Neuron (in vitro differentiated cells): Measurements from ENCODE around the gene ANTXRL.
"Not testable (repeated sequence)": the region's sequence is repeated elsewhere in the genome, so short reads cannot be mapped to it uniquely, and the experiment has no call there.

Experiments used
- H2AFZ ChIP-seq: one replicate; pipeline ENCODE4 v1.6.1; 2013; ENCODE audit warnings: low read depth, mild to moderate bottlenecking, inconsistent platforms, low read length, moderate library complexity
- H3K27me3 ChIP-seq: one replicate; pipeline ENCODE4 v1.6.1; 2013; ENCODE audit warnings: low read length; ENCODE audit not compliant: insufficient read depth
- H3K36me3 ChIP-seq: one replicate; pipeline ENCODE4 v1.6.1; 2013; ENCODE audit warnings: low read length; ENCODE audit not compliant: insufficient read depth
- H3K4me1 ChIP-seq: one replicate; pipeline ENCODE4 v1.6.1; 2013; ENCODE audit warnings: low read length; ENCODE audit not compliant: insufficient read depth
- H3K4me3 ChIP-seq: 2 replicates; pipeline ENCODE4 v1.5.1; 2013; ENCODE audit warnings: mild to moderate bottlenecking, low read length, moderate library complexity
- H3K9me3 ChIP-seq: one replicate; pipeline ENCODE4 v1.6.1; 2013; ENCODE audit warnings: low read length

The ANTXRL gene

DNA sequence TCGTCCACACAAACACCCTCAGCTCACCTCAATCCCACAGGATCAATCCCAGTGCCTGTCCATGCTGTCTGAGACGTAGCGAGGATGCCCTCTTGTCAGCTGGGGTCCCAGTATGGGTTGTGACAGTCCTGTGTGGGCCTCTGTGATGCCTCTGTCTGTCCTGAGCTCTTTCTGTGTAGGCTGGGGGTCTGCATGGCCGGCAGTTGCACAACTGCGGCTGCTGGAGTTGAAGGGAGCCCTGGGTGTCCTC is 12.4 kb downstream of the ANTXRL start:
- Histone ChIP-seq H3K36me3 (no peaks in the 10 kb centered on the region), H3K9me3 (no peaks in the 10 kb centered on the region), H3K4me1 (no peaks in the 10 kb centered on the region), H2AFZ (no peak overlapping the region), H3K27me3 (peaks cover 9% of the 10 kb centered on the region), H3K4me3 (no peak overlapping the region)

DNA sequence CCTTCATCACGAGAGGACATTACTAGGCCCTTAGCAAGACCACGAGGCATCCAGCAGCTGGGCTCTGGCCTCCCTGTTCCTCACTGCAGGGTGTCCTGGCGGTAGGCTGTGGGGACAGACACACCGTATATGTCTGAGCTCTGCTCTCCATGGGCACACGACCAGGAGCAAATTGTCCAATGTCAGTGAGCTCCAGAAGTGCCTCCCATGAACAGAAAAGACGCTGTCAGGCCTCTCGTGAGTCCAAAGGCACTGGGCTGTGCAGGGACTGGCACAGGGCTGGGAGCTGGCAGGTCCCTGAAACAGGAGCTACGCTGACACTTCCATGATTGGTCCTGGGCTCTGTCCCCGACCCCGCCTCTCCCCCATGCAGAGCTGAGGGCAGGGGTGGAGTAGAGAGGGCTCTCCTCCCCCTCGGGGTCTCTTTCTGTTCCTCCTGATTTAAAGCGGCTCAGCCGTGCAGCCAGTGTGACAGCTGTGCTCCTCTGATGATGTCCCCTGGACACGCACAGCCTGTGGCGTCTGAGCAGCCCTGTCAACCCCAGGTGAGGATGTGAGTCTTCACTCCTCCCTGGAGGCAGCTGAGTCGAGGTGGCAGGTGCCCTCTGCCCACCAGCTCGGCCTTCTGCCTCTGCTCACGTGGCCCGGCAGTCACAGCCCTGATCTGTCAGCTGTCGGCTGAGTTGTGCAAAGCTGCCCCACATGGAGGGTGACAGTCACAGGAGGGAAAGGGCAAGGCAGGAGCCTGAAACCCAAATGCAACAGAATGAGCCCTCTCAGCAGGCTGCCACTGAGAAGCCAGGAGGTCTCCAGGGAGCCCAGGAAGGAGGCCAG is 13.0 kb downstream of the ANTXRL start:
- H3K27me3 ChIP-seq = peaks cover 9% of the 10 kb centered on the region
- no peaks in the 10 kb centered on the region for H3K9me3 ChIP-seq
- no peak overlapping the region for H2AFZ ChIP-seq
- no peaks in the 10 kb centered on the region for H3K36me3 ChIP-seq
- no peaks in the 10 kb centered on the region for H3K4me1 ChIP-seq
- H3K4me3 ChIP-seq = no peak overlapping the region

DNA sequence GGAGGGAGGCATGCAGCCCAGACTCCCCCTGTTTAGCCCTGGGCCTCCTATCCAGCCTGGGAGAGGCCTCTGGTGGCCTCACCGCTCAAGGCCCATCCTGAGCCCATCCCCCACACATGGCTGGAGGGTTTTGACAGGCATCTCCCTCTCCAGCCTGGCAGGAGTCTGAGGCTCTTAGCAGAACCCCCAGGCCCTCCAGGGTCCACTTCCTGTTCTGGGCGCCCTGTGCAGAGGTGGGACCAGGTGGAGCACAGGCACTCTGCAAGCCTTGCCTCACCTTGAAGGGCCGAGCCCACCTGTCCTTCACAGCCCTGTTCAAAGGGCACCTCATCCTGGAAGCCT is 13.5 kb downstream of the ANTXRL start:
- H2AFZ ChIP-seq, H3K4me3 ChIP-seq, H3K9me3 ChIP-seq, H3K4me1 ChIP-seq, H3K27me3 ChIP-seq, H3K36me3 ChIP-seq: not testable (repeated sequence)

DNA sequence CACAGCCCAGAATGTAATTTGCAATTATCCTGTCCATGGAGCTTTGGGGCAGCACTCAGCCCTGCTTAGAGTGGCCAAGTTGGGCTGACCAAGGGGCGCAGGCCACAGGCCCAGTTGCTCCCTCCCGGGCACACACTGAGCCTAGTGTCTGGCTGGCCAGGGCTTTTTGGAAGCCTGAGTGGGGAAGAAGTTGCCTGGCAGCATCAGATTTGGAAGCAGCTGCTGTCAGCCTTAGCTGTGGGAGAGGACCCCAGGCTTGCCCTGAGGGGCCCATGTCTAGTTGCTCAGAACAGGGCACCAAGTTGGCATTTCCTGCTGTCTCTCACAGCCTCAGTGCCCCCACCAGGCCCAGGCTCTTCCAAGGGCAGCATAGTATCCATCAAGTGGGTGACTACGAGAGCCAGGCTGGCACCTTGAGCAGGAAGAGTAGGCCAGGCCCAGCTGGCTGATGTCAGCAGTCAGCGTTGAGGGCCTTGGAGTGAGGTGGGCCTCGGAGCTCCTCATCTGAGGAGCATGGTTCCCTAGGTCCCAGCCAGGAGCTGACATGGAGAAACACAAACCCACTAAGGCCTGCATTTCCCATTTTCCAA is 14.4 kb downstream of the ANTXRL start:
- H3K27me3 ChIP-seq = peaks cover 9% of the 10 kb centered on the region
- H3K4me1 ChIP-seq = no peaks in the 10 kb centered on the region
- H3K4me3 ChIP-seq = no peak overlapping the region
- no peak overlapping the region for H2AFZ ChIP-seq
- no peaks in the 10 kb centered on the region for H3K9me3 ChIP-seq
- H3K36me3 ChIP-seq = no peaks in the 10 kb centered on the region

DNA sequence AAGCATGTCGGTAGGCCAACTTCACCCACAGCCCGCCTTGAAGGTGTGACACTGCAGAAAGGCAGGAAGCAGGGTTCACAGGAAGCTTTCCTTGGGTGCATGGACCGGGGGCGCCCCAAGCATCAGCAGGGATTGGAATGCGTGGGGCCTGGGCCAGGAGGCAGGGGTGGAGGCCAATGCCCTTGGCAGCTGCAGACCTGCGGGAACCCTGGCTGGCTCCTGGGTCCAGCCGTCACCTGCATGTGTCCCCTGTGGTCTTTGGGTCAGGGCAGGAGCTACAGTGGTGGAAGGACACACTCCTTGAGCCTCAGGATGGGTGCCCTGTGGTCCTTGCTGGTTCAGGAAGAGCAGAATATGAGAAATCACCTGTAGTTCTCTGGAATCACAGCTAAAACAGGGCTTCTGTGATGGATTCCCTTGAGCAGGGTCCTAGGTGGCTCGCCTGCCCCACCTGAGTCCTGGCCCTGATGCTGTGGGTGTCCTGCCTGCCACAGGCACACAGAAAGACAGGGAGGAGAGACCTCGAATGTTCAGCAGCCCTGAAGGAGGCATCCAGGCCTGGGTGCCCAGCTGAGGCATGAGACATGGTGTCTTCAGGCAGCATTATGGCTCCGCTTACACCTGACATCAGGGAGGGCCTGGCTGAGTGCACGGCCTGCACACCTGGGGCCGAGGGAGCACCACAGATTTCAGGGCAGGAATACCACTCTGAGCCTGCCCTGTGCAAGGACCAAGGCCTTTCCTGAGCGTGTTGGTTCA is 15.1 kb downstream of the ANTXRL start:
- no peaks in the 10 kb centered on the region for H3K4me1 ChIP-seq
- no peaks in the 10 kb centered on the region for H3K36me3 ChIP-seq
- no peak overlapping the region for H3K4me3 ChIP-seq
- no peaks in the 10 kb centered on the region for H3K9me3 ChIP-seq
- H3K27me3 ChIP-seq = peaks cover 9% of the 10 kb centered on the region
- H2AFZ ChIP-seq = no peak overlapping the region

DNA sequence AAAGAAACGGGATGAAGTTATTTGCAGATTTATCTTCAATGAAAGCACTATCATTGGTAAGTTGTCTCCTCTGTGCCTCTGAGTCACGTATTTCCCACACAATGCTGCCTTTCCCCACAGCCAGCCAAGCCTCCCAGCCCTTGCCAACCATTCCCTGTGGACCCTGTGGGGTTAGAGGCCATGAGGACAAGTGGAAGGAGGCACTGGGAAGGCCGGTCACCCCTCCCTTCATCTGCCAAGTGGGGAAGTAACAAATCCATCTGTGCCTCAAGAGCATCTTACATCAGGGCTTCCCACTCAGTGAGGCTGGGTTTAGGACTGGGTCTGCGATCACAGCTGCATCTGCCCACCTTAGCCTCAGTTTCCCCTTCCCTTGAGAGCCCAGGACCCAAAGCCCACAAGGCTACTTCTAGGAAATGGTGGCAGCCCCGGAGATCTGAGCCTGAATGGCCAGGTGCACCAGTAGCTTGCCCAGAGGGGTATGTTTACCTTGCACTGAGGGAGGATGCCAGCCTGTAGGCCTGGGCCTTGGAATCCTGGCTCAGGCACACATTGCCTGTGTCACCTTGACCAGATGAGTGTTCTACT is 16.1 kb downstream of the ANTXRL start:
- not testable (repeated sequence) for H3K36me3 ChIP-seq, H2AFZ ChIP-seq, H3K4me3 ChIP-seq, H3K9me3 ChIP-seq, H3K4me1 ChIP-seq
- H3K27me3 ChIP-seq = peaks cover 11% of the 10 kb centered on the region

DNA sequence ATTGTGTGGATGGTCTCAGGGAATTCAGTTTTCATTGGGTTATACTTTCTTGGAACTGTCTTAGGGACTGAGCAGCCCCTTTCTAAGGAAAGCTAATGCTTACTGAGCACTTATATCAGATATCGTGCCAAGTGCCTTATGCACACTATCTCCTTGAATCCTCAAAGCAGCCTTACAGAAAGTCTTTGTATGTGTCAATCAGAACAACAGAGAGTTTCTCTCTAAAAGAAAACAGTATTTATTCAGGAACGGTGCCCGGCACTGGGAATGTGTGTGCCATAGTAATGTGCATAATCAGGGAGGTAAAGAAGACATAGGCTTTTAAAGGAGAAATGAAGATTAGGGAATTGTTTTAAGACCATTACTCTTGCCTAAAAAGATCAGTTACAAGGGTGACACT is 17.3 kb downstream of the ANTXRL start:
- no peaks in the 10 kb centered on the region for H3K9me3 ChIP-seq
- H3K4me3 ChIP-seq = no peak overlapping the region
- peaks cover 11% of the 10 kb centered on the region for H3K27me3 ChIP-seq
- H3K4me1 ChIP-seq = no peaks in the 10 kb centered on the region
- H2AFZ ChIP-seq = no peak overlapping the region
- no peaks in the 10 kb centered on the region for H3K36me3 ChIP-seq

DNA sequence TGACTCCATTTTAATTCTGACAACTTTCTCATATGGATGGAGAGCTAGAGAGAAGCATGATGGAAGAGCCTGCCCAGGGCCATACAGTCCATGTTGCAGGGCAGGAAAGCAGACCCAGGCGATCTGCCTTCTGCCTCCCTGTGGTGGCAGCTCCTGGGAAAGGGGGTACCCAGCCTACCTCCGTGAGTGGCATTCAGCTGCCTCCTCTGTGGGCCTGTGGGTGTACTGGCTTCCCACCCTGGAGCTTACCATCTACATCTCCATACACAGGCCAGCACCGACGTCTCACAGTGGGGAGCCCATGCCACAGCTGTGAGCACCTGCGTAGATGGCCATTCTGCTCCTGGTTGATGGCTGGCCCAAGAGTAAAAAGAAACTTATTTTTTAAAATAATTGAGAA is 17.9 kb downstream of the ANTXRL start:
- H3K9me3 ChIP-seq, H3K36me3 ChIP-seq, H2AFZ ChIP-seq, H3K4me1 ChIP-seq, H3K4me3 ChIP-seq, H3K27me3 ChIP-seq: not testable (repeated sequence)

DNA sequence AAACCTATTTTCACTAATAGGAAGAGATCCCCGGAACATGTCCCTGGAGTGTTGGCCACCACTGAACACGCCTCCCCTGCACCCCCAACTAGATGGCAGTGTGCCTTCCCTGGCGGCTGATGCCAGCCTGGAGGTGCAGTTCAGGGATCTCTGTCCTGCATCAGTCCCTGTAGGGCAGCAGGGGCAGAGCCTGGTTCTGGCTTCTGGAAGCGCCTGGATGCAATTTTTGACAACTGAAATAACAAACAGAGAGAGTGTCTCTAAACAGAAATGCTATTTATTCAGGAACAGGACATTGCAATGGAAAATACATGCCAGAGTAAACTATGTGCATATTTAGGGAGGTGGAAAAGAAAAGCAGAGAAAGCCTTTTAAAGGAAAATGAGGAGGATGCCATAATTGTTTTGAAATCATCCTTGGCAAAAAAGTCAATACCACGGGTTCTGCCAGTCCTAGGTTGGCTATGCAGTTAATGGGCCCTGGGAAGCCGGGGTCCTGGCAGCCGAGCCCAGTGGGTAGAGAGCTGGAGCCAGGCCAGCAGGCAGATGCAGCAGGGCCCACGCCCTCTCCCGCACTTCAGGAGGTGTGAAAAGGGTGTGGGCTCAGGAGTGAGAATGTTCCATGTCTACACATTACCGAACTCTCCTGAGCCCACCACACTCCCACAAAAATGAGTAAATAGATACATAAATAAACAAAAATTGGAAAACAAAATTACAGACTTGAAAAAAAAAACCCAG is 18.5 kb downstream of the ANTXRL start:
- Histone ChIP-seq H3K4me3 (no peak overlapping the region), H2AFZ (no peak overlapping the region), H3K27me3 (peaks cover 5% of the 10 kb centered on the region), H3K36me3 (no peaks in the 10 kb centered on the region), H3K4me1 (no peaks in the 10 kb centered on the region), H3K9me3 (no peaks in the 10 kb centered on the region)

DNA sequence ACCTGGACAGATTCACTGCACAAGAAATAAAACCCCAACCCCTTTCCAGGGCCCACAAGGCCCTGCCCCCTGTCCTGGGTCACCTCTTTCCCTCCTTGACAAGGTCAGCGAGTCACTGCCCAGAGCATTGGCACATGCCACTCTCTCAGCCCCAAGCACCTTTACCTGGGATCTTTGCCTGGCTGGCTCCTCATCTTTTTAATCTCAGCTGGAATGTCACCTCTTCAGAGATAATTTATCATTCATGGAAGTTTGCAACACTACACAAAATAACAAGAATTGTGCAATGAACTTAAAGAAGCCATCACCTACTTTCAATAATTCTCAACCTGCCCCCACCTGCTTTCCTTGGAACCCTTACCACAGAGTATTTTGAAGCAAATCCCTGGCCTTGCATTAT is 19.2 kb downstream of the ANTXRL start:
- Histone ChIP-seq H3K36me3 (no peaks in the 10 kb centered on the region), H3K27me3 (peaks cover 5% of the 10 kb centered on the region), H3K4me3 (no peak overlapping the region), H3K4me1 (no peaks in the 10 kb centered on the region), H2AFZ (no peak overlapping the region), H3K9me3 (no peaks in the 10 kb centered on the region)

DNA sequence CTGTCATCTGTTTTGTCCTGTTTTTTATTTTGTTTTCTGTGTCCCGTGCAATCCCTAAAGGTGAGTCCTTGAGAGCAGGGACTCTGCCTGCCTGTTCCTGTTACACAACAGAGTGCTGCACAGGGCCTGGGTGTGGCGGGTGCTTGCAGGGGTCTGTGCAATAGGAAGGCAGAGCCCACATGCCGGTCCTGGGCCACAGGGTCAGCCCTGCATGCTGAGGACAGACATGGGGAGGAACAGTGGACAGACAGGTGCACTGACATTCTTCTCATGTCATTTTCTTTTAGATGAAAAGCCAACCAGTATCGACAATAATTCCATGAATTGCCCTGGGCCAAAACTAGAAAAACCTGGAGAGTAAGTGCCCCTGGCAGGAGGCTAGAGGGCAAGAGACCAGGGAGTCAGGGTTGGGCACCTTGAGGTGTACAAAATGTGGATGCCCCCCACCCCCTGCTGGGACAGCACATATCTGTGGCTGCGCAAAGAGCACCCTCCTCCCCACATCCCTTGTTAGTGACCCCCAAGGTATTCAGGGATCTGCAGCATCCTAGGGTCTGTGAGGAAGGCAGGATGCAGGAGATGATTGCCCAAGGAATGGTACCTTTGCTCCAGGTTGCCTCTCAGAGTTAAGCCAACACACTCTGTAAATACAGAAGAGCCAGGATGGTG is 19.9 kb downstream of the ANTXRL start:
- Histone ChIP-seq H3K9me3 (no peaks in the 10 kb centered on the region), H3K4me1 (no peaks in the 10 kb centered on the region), H3K27me3 (peaks cover 5% of the 10 kb centered on the region), H3K4me3 (no peak overlapping the region), H2AFZ (no peak overlapping the region), H3K36me3 (no peaks in the 10 kb centered on the region)

DNA sequence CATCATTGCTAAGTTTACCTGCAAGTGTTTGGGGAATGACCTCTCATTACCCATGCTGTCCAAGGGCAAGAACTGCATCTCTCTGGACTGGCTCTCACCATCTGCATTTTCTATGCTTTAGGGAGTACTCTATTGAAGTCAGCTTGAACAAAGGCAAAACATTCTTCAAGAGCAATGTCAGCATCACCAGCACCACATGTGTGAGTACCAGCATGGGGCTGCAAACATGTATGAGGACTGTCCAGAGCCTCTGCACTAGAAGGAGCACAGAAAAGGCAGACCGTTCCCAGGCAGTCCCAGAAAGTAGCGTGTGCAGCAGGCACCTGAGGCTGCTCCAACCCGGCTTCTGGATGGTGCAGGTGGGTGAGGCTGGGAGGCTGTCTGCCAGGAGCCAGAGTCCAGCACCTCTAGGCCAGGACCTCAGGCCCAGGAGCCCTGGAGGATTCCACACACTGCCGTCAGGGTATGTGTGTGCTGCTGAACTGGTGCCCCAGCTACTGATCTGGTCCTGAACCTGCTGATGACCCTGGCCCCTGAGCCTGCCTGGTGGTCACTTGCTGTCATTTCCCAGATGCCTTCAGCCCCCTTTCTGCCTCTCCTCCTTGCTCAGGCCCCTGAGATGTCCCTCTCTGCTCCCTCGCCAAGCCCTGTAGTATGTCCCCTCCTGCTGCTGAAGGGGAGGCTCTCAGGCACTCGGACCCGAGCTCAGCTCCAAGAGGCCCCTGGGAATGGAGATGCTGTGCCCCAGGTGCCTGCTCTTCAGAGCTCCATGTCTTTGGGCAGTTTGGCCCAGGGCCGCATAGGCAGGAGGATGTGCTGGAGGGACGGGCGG is 20.7 kb downstream of the ANTXRL start:
- no peaks in the 10 kb centered on the region for H3K36me3 ChIP-seq
- peaks cover 2% of the 10 kb centered on the region for H3K27me3 ChIP-seq
- no peaks in the 10 kb centered on the region for H3K9me3 ChIP-seq
- no peak overlapping the region for H3K4me3 ChIP-seq
- no peaks in the 10 kb centered on the region for H3K4me1 ChIP-seq
- no peak overlapping the region for H2AFZ ChIP-seq
